Vagina (tissue), 2 donors: ENCODE measurements around the gene ODAM.

Experiments used
- CTCF ChIP-seq, 3 experiments: fragments of 450-650 bp in 2 of 3; fragments of 200-600 bp in 1 of 3; sonication (generic) in 1 of 3; IDR thresholded peaks; one replicate each; pipeline ENCODE4 v1.5.1; 2017 to 2019; ENCODE audit warnings: antibody characterized with exemption in 3 of 3, mild to moderate bottlenecking in 2 of 3, moderate library complexity in 2 of 3
- POLR2A ChIP-seq, 2 donors: fragments of 450-650 bp; IDR thresholded peaks; one replicate each; pipeline ENCODE4 v1.6.1; 2017; ENCODE audit warnings: antibody characterized with exemption in 2 of 2, mild to moderate bottlenecking in 2 of 2, moderate library complexity in 2 of 2

DNA sequence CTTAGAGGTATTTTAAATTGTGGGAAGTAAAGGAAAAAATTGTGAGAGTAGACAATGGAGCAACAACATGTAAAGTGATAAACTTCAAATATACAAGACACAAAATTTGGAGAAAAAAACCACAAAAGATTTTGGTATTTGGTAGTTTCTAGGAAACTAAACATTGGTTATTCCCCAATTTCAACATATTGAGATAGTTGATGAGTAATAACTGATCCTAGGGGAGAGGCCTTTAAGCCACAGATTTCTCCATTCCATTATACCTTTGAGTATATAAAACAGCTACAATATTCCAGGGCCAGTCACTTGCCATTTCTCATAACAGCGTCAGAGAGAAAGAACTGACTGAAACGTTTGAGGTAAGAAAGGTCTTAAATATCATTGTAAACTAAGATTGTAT lies 30.3 kb downstream of the ODAM start, which contains the start of gene FDCSP:
- TF ChIP-seq CTCF (IDR thresholded peaks at IDR 0.05) (no peak), POLR2A (IDR thresholded peaks at IDR 0.05) (no peak)
